Neural progenitor cell (in vitro differentiated cells): ENCODE results near the gene RAB6A. TPM values are rescaled to one million over a fixed set of nuclear protein-coding genes. Genes with fewer than 3 reads are reported as not detected.
A peak's percentile ranks its signal among the peaks of the same experiment; 100 is the strongest.

Source experiments
- DNase-seq: peaks from one replicate; pipeline ENCODE4 v3.0.0-alpha.2; 2016; ENCODE audit warnings: low spot score
- H2AFZ ChIP-seq: fragments of 200-600 bp; sonication (generic); replicated peaks from 2 replicates; pipeline ENCODE4 v1.6.1; 2016; ENCODE audit warnings: antibody characterized with exemption
- H3F3A ChIP-seq: fragments of 200-600 bp; sonication (generic); 2 replicates; pipeline ENCODE4 v1.6.1; 2016; ENCODE audit warnings: antibody characterized with exemption, low read depth
- H3K27ac ChIP-seq: fragments of 200-600 bp; sonication (generic); 2 replicates; pipeline ENCODE4 v1.5.1; 2016; ENCODE audit warnings: mild to moderate bottlenecking
- H3K27me3 ChIP-seq: fragments of 200-600 bp; sonication (generic); 2 replicates; pipeline ENCODE4 v1.6.1; 2016; ENCODE audit warnings: mild to moderate bottlenecking, moderate library complexity
- H3K36me3 ChIP-seq: fragments of 200-600 bp; sonication (generic); 2 replicates; pipeline ENCODE4 v1.5.1; 2016
- H3K4me1 ChIP-seq: fragments of 200-600 bp; sonication (generic); 2 replicates; pipeline ENCODE4 v1.6.1; 2016; ENCODE audit warnings: mixed run types
- H3K4me2 ChIP-seq: fragments of 200-600 bp; sonication (generic); 2 replicates; pipeline ENCODE4 v1.6.1; 2016
- H3K4me3 ChIP-seq: fragments of 200-600 bp; sonication (generic); 2 replicates; pipeline ENCODE4 v1.5.1; 2016
- H3K79me2 ChIP-seq: fragments of 200-600 bp; sonication (generic); 2 replicates; pipeline ENCODE4 v1.6.1; 2016; ENCODE audit warnings: low read depth
- H3K9ac ChIP-seq: fragments of 200-600 bp; sonication (generic); 2 replicates; pipeline ENCODE4 v1.6.1; 2016
- H3K9me3 ChIP-seq: fragments of 200-600 bp; sonication (generic); 2 replicates; pipeline ENCODE4 v1.5.1; 2016; ENCODE audit warnings: low read depth
- H4K20me1 ChIP-seq: fragments of 200-600 bp; sonication (generic); 2 replicates; pipeline ENCODE4 v1.6.1; 2016; ENCODE audit warnings: low read depth
- H3K27ac Mint-ChIP-seq: 3 replicates; pipeline ENCODE4 v1.8.0; 2021; ENCODE audit warnings: mixed read lengths
- H3K27me3 Mint-ChIP-seq: 2 replicates; pipeline ENCODE4 v1.8.0; 2022; ENCODE audit warnings: low read depth, mild to moderate bottlenecking, inconsistent platforms, moderate library complexity, mixed read lengths; ENCODE audit not compliant: insufficient read depth
- H3K36me3 Mint-ChIP-seq: 3 replicates; pipeline ENCODE4 v1.8.0; 2021; ENCODE audit warnings: mixed read lengths
- H3K4me1 Mint-ChIP-seq: 3 replicates; pipeline ENCODE4 v1.8.0; 2021; ENCODE audit warnings: mixed read lengths
- H3K4me3 Mint-ChIP-seq: 3 replicates; pipeline ENCODE4 v1.8.0; 2021; ENCODE audit warnings: mild to moderate bottlenecking, moderate library complexity, mixed read lengths
- H3K9me3 Mint-ChIP-seq: 3 replicates; pipeline ENCODE4 v1.8.0; 2020; ENCODE audit warnings: mixed read lengths
- EZH2 ChIP-seq: fragments of 200-600 bp; sonication (generic); IDR thresholded peaks from 2 replicates; pipeline ENCODE4 v1.6.1; 2017; ENCODE audit warnings: antibody characterized with exemption, mild to moderate bottlenecking, moderate library complexity
- EZH2phosphoT487 ChIP-seq: fragments of 200-600 bp; sonication (generic); IDR thresholded peaks from 2 replicates; pipeline ENCODE4 v1.6.1; 2017; ENCODE audit warnings: antibody characterized with exemption
- total RNA-seq: library from RNA; depleted of rRNA; stranded (reverse); fragments of >200 nt; gene quantifications from 2 replicates; pipeline ENCODE4 v1.2.3, GENCODE V29; 2015; ENCODE audit warnings: low replicate concordance
- TF ChIP-seq, protein P1 (sequence below): fragments of 200-600 bp; sonication (generic); IDR thresholded peaks from 2 replicates; pipeline ENCODE4 v1.5.1; 2017; ENCODE audit warnings: antibody characterized with exemption, mild to moderate bottlenecking

The RAB6A gene
- total RNA-seq, 1 donor from 2014 or later = 54.7 TPM

DNA sequence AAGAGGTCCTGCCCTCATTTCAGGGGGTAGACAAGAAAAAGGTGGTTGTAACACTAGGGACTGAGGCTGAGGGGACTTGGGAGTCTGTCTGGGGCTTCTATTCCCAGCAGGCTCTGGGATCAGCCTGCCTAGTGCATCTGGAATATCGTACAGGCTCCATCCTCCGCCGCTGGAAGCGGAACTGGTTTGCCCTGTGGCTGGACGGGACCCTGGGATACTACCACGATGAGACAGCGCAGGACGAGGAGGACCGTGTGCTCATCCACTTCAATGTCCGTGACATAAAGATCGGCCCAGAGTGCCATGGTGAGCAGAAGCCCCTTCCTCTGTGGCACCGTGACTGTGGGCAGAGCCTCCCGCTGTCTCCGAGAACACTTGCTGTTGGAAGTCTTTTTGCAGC, 110.5 kb downstream of the RAB6A start:
- Histone ChIP-seq H2AFZ (no peak overlapping the region), H3K36me3 (no peaks in the 10 kb centered on the region), H3K4me2 (no peak overlapping the region), H4K20me1 (peaks cover 8% of the 10 kb centered on the region), H3K4me1 (peaks cover 61% of the 10 kb centered on the region), H3K79me2 (no peaks in the 10 kb centered on the region), H3K9ac (no peak overlapping the region), H3K27ac (no peak overlapping the region), H3F3A (peaks cover 43% of the 10 kb centered on the region), H3K27me3 (no peaks in the 10 kb centered on the region), H3K9me3 (no peaks in the 10 kb centered on the region), H3K4me3 (no peak overlapping the region)
- no peaks in the 10 kb centered on the region for H3K36me3 Mint-ChIP-seq
- peaks cover 95% of the 10 kb centered on the region for H3K4me1 Mint-ChIP-seq
- no peaks in the 10 kb centered on the region for H3K9me3 Mint-ChIP-seq
- TF ChIP-seq EZH2phosphoT487 (no peak), EZH2 (no peak)
- TF ChIP-seq, protein P1, sequence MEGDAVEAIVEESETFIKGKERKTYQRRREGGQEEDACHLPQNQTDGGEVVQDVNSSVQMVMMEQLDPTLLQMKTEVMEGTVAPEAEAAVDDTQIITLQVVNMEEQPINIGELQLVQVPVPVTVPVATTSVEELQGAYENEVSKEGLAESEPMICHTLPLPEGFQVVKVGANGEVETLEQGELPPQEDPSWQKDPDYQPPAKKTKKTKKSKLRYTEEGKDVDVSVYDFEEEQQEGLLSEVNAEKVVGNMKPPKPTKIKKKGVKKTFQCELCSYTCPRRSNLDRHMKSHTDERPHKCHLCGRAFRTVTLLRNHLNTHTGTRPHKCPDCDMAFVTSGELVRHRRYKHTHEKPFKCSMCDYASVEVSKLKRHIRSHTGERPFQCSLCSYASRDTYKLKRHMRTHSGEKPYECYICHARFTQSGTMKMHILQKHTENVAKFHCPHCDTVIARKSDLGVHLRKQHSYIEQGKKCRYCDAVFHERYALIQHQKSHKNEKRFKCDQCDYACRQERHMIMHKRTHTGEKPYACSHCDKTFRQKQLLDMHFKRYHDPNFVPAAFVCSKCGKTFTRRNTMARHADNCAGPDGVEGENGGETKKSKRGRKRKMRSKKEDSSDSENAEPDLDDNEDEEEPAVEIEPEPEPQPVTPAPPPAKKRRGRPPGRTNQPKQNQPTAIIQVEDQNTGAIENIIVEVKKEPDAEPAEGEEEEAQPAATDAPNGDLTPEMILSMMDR = no peak
- peak overlapping the region; percentile 67 for H3K27ac Mint-ChIP-seq
- peaks cover 17% of the 10 kb centered on the region for H3K27me3 Mint-ChIP-seq
- H3K4me3 Mint-ChIP-seq = no peak overlapping the region
- DNase-seq = no peak

DNA sequence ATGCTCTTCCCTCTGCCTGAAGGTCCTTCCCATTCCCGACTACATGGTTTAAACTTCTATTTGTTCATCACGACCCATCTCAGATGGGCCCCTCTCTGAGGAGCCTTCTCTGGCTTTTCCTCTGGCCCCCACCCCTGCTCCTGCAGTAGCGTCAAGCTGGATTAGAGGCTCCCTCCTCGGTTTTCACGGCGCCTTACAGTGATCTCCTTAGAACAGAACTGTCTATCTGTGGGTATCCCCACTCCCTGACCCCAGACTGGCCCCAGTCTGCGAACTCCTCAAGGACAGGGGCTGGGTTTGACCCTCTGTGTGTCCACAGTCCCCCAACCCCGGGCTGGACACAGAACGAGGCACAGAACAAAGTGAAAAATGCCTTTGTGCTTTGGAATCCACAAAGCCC, 111.7 kb downstream of the RAB6A start:
- H3K4me2 ChIP-seq = peak overlapping the region; percentile 82
- H3K36me3 ChIP-seq = no peaks in the 10 kb centered on the region
- H3K9me3 Mint-ChIP-seq = no peaks in the 10 kb centered on the region
- no peak overlapping the region for H3K27ac ChIP-seq
- no peaks in the 10 kb centered on the region for H3K36me3 Mint-ChIP-seq
- no peak overlapping the region for H3K4me3 ChIP-seq
- peaks cover 8% of the 10 kb centered on the region for H3K27me3 ChIP-seq
- peaks cover 52% of the 10 kb centered on the region for H3F3A ChIP-seq
- H2AFZ ChIP-seq = no peak overlapping the region
- H3K4me1 ChIP-seq = peaks cover 69% of the 10 kb centered on the region
- TF ChIP-seq EZH2phosphoT487 (no peak), EZH2 (no peak)
- TF ChIP-seq, protein P1 = no peak
- peaks cover 17% of the 10 kb centered on the region for H3K27me3 Mint-ChIP-seq
- peaks cover 8% of the 10 kb centered on the region for H4K20me1 ChIP-seq
- no peaks in the 10 kb centered on the region for H3K79me2 ChIP-seq
- peak; percentile 36 for DNase-seq
- peak overlapping the region; percentile 69 for H3K4me3 Mint-ChIP-seq
- H3K4me1 Mint-ChIP-seq = peaks cover 89% of the 10 kb centered on the region
- H3K9ac ChIP-seq = no peak overlapping the region
- peak overlapping the region; percentile 95 for H3K27ac Mint-ChIP-seq
- no peaks in the 10 kb centered on the region for H3K9me3 ChIP-seq

DNA sequence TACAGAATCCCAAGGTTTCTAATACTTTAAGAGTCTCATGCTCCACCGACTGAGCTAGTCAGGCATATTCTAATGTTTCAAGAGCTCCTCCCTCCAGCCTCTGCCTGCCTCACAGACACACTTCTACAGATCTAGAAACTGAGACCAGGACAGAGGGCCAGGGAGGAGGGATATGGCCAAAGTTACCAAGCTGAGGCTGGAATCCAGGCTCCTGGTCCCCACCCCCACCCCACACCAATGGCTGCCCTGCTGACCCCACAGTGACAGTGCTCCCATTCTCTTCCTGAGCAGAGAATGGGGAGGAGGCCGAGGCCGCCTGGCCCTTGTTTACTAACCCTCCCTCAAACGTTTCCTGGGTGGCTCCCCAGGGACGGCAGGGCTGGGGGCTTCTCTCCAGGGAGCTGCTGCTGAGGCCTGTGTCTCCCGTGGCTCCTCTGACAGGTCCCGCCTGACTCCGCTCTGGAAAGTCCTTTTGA, 112.3 kb downstream of the RAB6A start:
- peak overlapping the region; percentile 82 for H3K4me3 Mint-ChIP-seq
- Histone ChIP-seq H3F3A (peaks cover 52% of the 10 kb centered on the region), H2AFZ (no peak overlapping the region), H3K27me3 (peaks cover 8% of the 10 kb centered on the region), H3K9ac (no peak overlapping the region), H3K4me2 (peak overlapping the region; percentile 82), H3K27ac (no peak overlapping the region), H3K79me2 (no peaks in the 10 kb centered on the region), H3K4me1 (peaks cover 69% of the 10 kb centered on the region), H3K36me3 (no peaks in the 10 kb centered on the region), H4K20me1 (peaks cover 8% of the 10 kb centered on the region), H3K4me3 (no peak overlapping the region), H3K9me3 (no peaks in the 10 kb centered on the region)
- peak overlapping the region; percentile 95 for H3K27ac Mint-ChIP-seq
- H3K36me3 Mint-ChIP-seq = no peaks in the 10 kb centered on the region
- H3K4me1 Mint-ChIP-seq = peaks cover 83% of the 10 kb centered on the region
- H3K9me3 Mint-ChIP-seq = no peaks in the 10 kb centered on the region
- DNase-seq = peak; percentile 29
- H3K27me3 Mint-ChIP-seq = peaks cover 15% of the 10 kb centered on the region
- TF ChIP-seq, protein P1 = no peak
- no peak for TF ChIP-seq EZH2
- TF ChIP-seq EZH2phosphoT487 = no peak
